NCI-H1092 (cell line): ENCODE measurements around the gene SLPI.
A peak's percentile ranks its signal among the peaks of the same experiment; 100 is the strongest.

Source experiments
- DNase-seq: peaks from one replicate; lab custom pipeline; 2025; lab: John Stamatoyannopoulos, UW

SLPI gene

GRCh38 chr20:45254383-45255262, at the start of gene SLPI:
SLPI (minus strand) TSS chr20:45254564; CDS start chr20:45254543, 21 bp downstream.
- no peak for DNase-seq

DNA sequence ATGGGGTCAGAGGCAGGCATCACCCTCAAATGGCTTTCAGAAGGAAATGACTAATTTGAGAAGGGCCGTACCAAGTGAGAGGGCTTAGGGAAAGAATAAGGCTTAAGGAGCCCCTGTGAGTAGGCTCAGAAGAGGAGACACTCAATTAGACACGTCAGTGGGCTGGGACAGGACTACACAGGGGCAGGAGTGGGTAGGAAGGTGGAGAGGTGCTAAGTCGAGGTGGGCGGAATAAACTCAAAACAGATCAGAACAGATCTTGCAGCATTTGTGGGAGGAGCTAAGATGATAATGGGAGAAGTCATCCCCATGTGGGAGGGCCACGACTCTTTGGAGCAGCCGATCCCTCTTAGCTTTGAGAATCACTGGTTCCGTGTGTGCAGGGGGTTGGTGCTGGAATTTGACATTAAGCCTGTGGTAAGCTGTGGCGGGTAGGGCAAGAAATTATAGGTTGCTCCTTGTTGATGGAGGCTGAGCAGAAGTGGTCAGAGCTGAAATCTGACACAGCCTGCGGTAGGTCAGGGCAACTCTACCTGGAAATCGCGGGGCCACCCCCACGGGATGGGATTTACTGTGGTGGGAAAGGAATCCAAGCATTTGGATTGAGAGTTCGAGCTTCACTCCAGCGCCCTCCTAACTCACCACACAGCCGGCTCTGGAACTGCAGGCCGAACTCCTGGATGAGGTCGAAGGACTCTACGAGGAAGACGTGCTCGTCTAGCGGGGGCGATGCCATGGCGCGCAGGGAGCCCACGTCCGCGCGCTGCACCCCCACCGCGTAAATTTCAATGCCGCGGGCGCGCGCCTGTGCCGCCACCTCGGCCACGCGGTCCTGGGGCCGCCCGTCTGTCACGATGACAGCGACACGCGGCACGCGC, 49.5 kb upstream of the SLPI start:
- no peak for DNase-seq

- DNase-seq, result no peak
Measured at GRCh38 chr20:45301824-45302271, 47.5 kb upstream of the SLPI start.

GRCh38 chr20:45300961-45301360, 46.6 kb upstream of the SLPI start:
- no peak for DNase-seq

DNA sequence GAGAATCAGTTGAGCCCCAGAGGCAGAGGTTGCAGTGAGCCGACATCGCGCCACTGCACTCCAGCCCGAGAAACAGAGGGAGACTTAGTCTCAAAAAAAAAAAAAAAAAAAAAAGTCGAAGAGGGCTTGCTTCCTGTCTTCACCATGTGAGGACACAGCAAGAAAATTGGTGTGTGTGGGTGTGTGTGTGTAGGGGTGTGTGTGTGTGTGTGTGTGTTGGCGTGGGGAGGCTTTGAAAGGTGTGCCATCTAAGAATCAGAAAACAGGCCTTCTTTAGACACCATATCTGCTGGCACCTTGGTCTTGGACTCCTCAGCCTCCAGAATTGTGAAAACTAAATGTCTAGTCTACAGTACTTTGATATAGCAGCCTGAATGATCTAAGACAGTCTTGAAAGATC, 45.4 kb upstream of the SLPI start:
- DNase-seq, result no peak

- no peak for DNase-seq
Measured at GRCh38 chr20:45297786-45298497, 43.6 kb upstream of the SLPI start.

GRCh38 chr20:45294659-45295058, 40.3 kb upstream of the SLPI start:
- no peak for DNase-seq

DNA sequence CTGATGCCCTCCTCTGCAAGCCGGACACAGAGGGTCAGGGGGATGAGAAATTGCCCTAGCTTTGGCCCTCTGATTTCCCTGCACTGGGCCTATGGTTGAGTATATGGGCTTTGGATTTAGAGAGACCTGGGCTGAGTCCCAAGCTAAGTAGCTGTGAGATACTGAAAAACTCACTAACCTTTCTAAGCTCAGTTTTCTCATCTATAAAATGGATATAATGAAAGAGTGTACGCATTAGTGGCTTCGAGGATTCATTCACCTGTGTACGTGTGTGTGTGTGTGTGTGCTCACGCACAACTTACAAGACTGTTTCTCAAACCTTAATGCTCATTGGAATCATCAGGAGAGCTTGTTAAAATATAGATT, 39.6 kb upstream of the SLPI start:
- DNase-seq, result no peak

DNA sequence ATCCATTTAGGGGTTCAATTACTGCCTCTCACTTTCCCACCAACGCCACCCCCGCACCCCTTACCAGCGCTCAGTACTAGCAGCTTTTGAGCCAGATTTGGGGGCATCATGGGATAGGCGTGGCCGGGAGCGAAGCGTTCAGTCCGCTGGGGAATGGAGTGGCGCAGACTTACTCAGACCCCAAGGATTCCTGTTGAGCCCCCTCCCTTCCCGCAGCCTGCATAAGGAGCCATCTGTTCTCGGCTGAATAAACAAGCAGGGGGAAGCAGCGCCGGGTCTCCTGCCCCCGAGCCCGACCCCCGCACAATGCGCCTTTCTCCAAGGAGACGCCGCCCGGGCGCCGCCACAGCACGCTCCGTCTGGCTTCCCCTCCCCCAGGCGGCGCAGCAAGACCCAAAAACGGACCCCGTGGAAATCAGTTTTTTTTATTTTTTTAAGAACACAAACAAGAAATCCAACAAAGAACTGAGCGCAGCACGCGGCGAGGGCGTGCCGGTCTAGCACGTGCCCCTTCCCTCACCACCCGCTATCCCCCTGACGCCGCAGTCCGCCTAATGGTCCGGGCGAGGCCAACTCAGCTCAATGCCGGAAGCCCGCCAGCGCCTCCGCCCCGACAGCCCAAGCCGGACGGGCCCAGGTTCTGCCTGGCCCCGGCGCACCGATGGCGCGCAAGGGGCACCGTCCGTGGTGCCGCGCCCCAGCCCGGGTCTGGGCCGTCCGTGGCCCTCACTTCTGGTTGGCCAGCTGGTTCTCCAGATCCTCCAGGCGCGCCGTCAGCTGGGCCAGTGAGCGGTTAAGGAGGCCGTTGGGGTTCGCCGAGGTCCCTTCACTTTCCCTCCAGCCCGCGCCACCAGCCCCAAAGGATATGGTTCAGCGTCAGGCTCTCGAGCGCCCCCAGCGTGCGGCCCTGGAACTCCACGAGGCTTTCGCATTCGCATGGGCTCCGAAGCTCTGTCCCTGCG, 39.0 kb upstream of the SLPI start:
- peak; percentile 51 for DNase-seq

GRCh38 chr20:45292343-45292742, 38.0 kb upstream of the SLPI start:
- DNase-seq, result no peak

- DNase-seq, result no peak
Measured at GRCh38 chr20:45291526-45291925, 37.2 kb upstream of the SLPI start.

DNA sequence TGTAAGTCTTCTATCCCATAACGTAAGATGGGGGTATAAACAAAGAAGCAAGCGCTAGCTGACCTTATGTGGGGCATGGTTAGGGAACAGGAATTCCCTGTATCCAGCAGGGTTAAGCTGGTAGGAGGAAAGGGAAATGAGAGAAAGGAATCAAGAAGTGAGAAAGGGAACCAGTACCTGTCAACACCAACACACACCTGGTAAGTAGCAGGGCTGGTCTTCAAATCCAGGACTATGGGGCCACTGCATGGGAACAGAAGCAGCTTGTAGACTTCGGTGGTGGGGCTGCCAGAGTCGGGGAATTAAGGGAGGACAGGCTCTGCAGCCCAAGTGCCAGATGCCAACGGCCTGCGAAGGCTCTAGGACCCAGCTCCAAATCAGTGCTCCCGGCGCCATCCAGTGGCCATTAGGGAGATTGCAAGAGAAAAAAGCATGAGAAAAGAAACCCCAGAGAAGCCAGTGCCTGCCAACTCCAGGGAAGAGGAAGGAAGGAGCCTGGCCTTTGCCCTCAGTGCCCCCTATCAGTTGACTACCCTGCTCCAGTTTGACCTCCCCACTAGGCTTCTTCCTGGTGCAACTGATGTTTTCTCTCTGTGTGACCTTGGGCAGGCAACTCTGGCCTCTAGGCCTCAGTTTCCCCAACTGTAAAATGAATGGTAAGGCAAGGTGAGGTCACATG, 36.5 kb upstream of the SLPI start:
- peak; percentile 65 for DNase-seq

DNA sequence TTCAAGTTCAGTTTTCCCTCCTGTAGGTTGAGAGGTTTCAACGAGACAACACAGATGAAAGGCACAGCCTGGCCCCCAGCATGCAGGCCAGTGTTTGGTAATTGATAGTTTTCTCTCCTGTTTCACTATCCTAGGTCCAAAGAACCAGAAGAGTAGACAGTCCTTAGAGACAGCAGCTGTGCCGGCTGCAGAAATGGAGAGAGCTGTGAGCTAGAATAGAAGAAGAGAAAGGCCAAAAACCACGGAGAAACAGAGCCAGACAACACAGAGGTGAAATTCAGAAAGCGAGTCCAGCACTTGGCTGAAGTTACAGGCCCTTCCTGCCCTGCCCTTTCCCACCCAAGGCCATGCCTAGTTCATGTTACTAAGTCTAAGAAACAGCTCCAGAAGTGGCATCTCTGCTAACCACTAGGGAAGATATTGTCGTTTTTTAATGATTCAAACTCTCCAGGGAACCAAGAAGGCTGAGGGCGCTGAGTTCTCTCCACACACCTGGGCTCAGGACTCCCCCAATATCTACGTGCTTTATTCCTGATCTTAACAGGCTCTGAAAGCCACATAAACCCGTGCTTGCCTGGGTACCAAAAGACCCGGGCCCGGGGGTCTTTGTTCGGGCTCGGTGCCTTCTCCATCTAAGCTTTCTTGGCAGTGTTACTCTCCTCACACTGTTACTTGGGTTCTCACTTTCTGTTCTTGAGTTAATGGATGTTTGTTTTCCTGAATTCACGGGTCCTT, 35.7 kb upstream of the SLPI start:
- DNase-seq, result no peak

DNA sequence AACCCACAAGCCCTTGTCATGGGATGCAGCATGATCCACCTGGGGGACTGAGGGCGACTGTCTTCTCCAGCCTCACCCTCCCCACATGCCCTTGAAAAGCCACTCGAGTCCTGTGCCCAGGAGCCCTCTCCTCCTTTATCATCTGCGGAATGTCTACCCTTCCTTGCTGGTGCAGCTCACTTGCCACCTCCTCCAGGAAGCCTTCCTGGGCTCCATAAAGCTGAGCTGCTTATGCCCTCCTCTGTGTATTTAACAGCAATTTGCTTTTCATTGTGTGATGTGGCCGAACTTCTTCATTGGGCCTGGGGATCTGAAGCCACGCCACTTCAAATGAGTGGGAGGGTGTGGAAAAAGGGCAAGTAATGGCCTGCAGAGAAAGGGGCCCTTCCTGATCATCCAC, 34.5 kb upstream of the SLPI start:
- no peak for DNase-seq

GRCh38 chr20:45288376-45288775, 34.0 kb upstream of the SLPI start:
- DNase-seq, result no peak

DNA sequence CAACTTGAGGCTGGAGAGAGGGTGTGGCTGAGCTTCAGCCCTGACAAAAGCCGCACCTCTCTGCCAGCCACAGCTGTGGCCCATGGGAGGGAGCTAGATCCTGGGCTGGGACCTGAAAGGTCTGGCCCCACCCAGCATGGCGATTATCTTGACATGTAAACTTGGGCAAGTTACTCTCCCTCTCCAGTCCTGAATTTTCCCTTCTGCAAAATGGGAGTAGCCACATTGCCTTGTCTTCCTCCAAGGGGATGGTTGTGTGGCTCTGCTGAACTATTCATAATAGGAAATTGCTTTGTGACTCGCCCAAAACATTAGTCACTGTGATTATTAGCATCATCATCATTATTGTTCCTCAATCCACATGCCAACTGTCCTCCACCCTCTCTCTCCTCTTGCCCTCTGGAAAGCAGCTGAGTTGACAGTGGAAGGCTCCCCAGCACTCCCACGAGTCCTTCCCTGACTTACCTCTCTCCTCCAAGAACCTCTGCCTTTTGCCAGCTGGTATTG, 29.2 kb upstream of the SLPI start:
- DNase-seq, result no peak

GRCh38 chr20:45282700-45283550, 28.6 kb upstream of the SLPI start:
- no peak for DNase-seq

DNA sequence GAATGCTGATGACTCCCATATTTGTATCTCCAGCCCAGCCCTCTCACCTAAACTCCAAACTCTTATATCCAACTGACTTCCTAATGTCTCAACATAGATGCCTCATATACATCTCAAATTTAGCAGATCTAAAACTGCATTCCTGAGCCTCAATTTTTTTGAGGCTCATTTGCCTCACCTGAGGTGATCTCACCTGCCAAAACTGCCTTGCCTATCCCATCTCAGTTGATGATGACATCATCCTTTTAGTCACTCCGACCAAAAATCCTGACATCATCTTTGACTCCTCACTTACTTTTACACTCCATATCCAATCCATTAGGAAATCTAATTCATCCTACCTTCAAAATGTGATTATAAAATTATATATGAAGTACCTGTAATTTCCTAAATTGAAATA, 25.6 kb upstream of the SLPI start:
- no peak for DNase-seq

DNA sequence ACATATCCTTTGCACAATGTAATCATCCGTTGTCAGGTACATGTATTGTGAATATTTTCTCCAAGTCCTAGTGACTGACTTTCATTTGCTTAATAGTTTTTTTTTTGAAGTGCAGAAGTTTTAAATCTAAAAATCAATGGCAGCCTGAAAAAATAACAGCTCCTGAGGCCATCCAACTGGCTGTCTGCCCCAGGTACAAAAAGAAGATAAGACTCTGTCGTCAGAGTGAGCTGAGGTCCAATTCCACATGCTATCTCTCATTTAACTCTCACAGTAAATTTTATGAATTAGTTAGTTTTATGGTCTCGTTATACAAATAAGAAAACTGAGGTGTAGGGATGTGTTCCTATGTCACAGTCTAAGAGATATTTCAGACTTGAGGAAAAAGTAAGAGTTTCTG, 21.0 kb upstream of the SLPI start:
- no peak for DNase-seq
